Activated CD4-positive, CD25-positive, alpha-beta regulatory T cell treated with anti-CD3 and anti-CD28 coated beads, Interleukin-2, amount 50 U/mL, for 24 hours (primary cell): ENCODE measurements around the gene DEGS1.

Experiments
- ATAC-seq, 2 donors: fragments of 150-1000 bp; cut with Tn5 transposase; one replicate each; pipeline ENCODE4 v1.10.0; 2021; ENCODE audit warnings: mild to moderate bottlenecking in 1 of 2, moderate library complexity in 1 of 2

DEGS1 gene

DNA sequence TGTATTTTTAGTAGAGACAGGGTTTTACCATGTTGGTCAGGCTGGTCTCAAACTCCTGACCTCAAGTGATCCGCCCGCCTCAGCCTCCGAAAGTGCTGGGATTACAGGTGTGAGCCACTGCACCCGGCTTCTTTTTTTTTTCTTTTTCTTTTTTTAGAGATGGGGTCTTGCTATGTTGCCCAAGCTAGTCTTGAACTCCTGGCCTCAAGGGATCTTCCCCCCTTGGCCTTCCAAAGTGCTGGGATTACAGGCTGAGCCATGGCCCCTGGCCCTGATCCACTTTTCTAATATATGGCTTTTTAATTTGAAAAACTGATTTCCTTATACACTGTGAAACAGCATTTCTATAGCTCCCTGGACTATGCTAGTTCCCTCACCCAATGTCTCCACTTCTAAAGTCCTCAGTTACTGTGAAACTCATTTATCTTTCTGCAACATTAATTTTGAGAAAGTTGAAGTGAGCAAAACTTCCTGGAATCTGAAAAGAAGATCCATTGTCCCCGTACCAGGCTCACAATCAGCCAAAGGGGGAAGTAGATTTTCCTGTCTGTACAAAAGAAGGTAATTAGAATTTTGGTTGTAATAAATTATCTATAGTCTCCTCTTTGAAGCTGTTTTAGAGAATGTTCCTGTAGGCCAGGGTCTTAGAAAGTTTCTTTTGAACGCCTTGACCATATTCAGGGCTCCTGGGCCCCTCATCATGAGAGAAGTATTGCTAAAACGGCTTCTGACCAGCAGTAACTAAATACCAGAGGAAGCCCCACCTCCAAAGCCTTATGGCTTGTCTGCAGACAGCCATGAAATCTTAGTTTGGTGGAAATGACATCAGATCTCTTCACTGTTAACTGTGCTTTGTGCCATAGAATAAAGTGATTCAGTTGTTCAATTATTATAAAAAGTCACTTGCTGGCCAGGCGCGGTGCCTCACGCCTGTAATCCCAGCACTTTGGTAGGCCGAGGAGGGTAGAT is 34.9 kb downstream of the DEGS1 start:
- no peak for ATAC-seq

DNA sequence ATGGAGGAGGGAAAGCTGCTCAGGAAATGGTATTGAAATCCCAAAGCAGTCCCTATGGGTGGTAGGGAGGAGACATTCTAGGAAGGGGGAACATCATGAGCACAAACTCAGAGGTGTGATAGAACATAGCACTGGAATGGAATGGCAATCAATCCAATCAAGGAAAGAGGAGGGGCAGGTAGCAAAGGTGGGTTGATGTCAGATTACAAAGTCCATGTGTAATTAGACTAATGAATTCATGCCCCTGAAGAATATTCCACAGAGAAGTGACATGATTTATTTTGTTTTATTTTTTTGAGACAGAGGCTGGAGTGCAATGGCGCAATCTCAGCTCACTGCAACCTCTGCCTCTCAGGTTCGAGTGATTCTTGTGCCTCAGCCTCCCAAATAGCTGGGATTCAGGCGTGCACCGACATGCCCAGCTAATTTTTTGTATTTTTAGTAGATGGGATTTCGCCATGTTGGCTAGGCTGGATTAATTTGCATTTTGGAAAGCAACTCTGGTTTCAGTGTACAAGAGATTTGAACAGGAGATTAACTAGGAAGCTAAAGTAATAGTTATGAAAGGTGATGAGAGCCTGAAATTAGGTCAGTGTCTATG is 36.1 kb downstream of the DEGS1 start:
- ATAC-seq = no peak

DNA sequence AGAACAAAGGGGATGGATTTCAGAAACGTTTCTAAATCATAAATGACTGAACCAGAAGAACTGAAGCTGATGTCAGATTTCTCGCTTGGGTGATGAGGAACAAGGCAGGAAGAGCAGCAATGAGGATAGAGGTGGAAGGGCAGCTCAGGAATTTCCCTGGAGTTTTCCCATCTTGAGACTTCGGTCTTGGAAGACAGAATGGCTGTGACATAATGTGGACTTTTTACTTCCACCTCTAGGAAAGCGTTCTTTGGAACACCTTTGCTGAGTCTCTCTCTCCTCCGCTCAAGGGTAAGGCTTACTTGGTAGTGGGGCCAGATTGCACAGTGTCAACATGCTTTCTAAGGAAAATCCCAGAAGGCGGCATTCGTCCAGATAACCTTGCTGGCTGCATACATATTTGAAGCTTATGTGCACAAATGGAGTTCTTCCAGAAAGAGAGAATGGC is 36.6 kb downstream of the DEGS1 start:
- no peak for ATAC-seq

DNA sequence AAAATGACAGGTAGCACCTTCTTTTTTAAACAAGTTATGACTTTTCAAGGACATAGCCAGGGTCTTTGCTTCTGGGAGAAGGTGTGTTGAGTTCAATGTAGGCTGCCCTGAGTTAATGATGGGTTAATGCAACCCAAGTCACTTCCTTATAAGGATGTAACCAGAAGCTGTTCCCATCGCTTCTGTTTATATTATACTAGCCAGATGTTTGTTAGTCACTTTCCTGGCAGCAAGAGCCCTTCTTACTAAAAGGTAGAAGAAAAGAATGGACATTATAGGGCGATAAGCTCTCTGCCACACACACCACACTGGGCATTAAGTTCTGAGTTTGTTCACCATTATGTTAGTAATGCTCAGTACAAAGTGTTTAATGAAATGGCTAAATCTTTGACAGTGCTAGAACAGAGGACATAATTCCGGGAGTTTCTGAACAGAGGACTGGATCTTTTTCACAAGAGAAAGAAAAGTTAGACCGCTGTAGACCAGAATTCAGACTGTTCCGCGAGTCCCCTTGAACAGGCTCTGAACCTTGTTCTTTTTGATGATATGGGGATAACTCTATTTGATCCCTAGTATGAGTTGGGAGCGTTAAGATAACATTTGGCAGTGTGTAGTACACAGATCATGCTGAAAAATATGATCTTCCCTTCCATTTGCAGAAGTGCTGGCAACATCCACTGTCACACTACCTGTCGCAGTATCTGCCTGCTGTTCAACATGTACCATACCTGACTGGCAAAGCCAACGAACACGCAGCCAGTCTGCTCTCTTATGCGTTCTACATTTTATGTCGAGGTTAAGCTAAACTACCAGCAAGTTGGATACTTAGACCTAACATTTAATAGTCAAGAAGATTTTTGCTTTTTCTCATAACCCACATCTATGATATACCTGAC is 41.0 kb downstream of the DEGS1 start:
- ATAC-seq = no peak

DNA sequence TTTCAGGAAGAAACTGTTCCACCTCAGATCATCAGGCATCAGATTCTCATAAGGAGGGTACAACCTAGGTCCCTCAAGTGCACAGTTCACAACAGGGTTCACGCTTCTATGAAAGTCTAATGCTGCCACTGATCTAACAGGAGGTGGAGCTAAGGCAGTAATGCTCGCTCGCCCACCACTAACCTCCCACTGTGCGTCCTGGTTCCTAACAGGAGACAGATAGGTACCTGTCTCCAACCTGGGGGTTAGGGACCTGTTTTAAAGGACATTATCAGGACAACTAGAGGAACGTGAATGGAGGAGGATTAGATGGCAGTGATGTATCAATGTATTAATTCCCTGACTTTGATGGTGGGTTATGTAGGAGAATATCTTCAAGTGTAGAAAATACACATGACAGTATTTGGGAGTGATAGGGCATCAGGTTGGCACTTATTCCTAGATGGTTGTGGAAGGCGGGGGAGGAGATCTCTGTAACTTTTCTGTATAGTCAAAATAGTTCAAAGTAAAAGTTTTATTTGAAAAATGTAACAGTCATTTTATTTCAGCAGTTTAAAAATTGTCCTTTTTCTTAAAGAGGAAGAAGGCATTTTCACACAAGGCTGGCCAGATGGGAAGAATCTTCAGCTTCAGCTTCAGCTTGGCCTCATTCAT is 43.9 kb downstream of the DEGS1 start:
- no peak for ATAC-seq

DNA sequence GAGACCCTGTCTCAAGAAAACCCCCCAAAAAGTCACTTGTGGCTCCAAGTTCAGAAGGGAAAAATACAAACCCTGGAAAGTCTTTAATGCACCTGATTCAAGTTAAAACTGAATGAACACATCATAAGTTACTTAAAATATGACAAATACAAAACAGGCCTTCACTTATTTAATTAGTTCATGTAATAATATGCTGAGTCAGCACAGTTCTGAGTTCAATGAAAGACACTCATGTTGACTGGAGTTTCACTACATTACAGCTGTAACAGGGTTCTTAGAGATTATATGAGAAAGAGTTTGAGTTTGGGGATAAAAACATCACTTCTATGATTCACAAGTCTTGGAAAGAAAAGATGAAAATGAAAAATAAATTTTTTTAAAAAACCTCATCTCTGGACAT is 51.0 kb downstream of the DEGS1 start:
- ATAC-seq = no peak

DNA sequence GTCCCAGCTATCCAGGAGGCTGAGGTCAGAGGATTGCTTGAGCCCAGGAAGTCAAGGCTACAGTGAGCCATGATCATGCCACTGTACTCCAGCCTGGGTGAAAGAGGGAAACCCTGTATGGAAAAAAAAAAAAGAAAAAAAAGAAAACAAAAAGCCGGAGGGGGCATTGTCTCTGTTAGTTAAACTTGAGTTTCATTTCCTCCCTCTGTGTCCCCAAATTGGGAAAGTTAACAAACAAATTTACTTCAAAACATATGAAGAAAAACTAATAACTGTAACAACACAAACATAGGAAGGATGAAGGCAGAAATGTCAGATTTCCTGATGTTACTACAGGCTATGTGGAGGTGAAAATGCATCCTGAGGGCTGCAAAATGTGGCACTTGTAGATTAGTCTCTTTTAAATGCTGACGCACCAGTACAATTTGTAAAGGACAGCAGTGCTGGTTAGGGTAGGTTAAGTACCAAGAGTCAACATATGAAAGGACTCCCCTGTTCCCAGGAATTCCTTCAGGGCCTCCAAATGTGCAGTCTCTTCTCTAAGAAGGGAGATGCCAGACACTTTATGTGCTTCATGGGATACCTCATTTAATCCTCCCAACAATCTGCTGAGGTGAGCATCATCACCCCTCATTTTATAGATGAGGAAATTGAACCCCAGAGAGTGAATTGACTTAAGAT is 52.9 kb downstream of the DEGS1 start:
- ATAC-seq = no peak

DNA sequence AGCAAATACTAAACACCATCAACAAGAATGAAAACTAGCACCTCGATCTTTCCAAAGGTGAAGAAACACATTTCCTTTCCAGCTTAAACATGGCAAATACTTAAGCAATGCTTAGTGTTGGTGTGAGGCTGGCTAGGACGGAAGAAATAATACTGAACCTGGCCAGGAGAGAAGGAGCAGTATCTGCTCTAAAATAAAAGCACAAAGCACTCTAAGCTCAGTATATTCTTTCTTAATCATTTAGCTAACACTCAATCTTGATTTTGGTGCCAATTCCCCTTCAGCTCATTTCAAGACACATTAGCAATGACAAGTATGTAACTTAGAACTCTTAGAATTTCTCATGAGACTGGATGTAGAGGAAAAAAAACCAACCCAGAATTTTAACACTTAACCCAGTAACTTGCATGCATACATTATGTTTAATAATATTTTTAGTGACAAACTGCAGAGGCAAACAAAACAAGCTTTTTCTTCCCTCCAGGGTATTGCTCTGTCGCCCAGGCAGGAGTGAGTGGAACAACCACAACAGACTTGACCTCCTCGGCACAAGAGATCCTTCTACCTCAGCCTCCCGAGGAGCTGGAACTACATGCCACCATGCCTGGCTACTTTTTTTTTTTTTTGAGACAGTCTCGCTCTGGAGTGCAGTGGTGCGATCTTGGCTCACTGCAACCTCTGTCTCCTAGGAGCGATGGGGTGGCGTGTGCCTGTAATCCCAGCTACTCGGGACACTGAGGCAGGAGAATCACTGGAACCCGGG is 54.3 kb downstream of the DEGS1 start:
- no peak for ATAC-seq

DNA sequence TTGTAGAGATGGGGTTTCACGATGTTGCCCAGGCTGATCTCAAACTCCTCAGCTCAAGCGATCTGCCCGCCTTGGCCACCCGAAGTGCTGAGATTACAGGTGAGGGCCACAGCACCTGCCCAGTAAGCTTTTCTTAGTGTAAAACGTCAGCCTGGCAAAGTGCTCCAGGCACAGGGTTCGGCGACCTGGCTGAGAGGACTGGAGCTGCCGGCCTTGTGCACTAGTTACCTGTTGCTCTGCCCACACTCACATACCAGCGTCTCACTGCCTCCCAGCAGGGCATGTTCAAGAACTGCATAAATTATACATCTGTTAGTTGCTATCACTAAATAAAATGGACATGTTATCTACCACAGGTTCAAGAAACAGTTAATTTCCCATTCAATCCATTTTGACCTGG is 55.2 kb downstream of the DEGS1 start:
- ATAC-seq = no peak

DNA sequence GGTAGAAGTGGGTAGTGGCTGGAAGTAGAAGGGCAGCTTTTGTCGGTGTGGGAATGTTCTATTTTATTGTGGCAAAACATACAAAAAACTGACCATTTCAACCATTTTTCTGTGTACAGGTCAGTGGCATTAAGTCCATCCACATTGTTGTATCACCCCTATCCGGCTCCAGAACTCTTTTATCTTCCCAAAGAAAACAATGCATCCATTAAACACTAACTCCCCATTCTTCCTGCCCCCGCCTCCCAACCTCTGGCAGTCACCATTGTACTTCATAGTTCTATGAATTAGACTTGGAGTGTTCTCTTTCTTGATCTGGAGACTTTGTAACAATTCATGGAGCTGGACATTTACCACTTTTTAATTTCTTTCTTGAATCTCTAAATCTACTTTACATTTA is 55.7 kb downstream of the DEGS1 start:
- no peak for ATAC-seq
